Measurements from ENCODE around the gene SLC13A5.

The SLC13A5 gene

GRCh38 chr17:6683730-6684459, 29.3 kb downstream of the SLC13A5 start:
- DNase-seq = no peak
- H3K27me3 Mint-ChIP-seq = peaks cover 59% of the 10 kb centered on the region

GRCh38 chr17:6683081-6683684, 30.0 kb downstream of the SLC13A5 start:
- no peak for DNase-seq
- Mint-ChIP-seq H3K9me3 (no peaks in the 10 kb centered on the region), H3K36me3 (ENCODE audit: low read depth) (no peaks in the 10 kb centered on the region), H3K27me3 (peaks cover 66% of the 10 kb centered on the region), H3K4me1 (ENCODE audit: low read depth) (no peaks in the 10 kb centered on the region), H3K27ac (no peak overlapping the region), H3K4me3 (no peak overlapping the region)

More at GRCh38 chr17:6683730-6684459, 29.3 kb downstream of the SLC13A5 start:
- Mint-ChIP-seq H3K27ac (no peak overlapping the region), H3K9me3 (no peaks in the 10 kb centered on the region), H3K4me1 (ENCODE audit: low read depth) (no peaks in the 10 kb centered on the region), H3K4me3 (no peak overlapping the region), H3K36me3 (ENCODE audit: low read depth) (no peaks in the 10 kb centered on the region)

- Mint-ChIP-seq H3K27me3 (peaks cover 65% of the 10 kb centered on the region), H3K4me1 (ENCODE audit: low read depth) (peaks cover 6% of the 10 kb centered on the region), H3K4me3 (no peak overlapping the region), H3K27ac (no peak overlapping the region), H3K36me3 (ENCODE audit: low read depth) (no peaks in the 10 kb centered on the region), H3K9me3 (no peaks in the 10 kb centered on the region)
- no peak for DNase-seq
Measured at GRCh38 chr17:6682339-6682738, 30.8 kb downstream of the SLC13A5 start.

GRCh38 chr17:6681671-6682070, 31.5 kb downstream of the SLC13A5 start:
- no peaks in the 10 kb centered on the region for H3K36me3 Mint-ChIP-seq (ENCODE audit: low read depth)
- H3K27ac Mint-ChIP-seq = no peak overlapping the region
- H3K9me3 Mint-ChIP-seq = no peaks in the 10 kb centered on the region
- H3K27me3 Mint-ChIP-seq = peaks cover 58% of the 10 kb centered on the region
- DNase-seq = no peak
- peaks cover 9% of the 10 kb centered on the region for H3K4me1 Mint-ChIP-seq (ENCODE audit: low read depth)
- H3K4me3 Mint-ChIP-seq = no peak overlapping the region

GRCh38 chr17:6681176-6681575, 32.0 kb downstream of the SLC13A5 start:
- no peak for DNase-seq
- no peaks in the 10 kb centered on the region for H3K9me3 Mint-ChIP-seq
- peaks cover 9% of the 10 kb centered on the region for H3K4me1 Mint-ChIP-seq (ENCODE audit: low read depth)
- H3K36me3 Mint-ChIP-seq (ENCODE audit: low read depth) = no peaks in the 10 kb centered on the region
- no peak overlapping the region for H3K4me3 Mint-ChIP-seq
- peaks cover 56% of the 10 kb centered on the region for H3K27me3 Mint-ChIP-seq
- H3K27ac Mint-ChIP-seq = no peak overlapping the region

GRCh38 chr17:6679241-6679640, 33.9 kb downstream of the SLC13A5 start:
- Mint-ChIP-seq H3K27me3 (peaks cover 46% of the 10 kb centered on the region), H3K27ac (no peak overlapping the region), H3K4me1 (ENCODE audit: low read depth) (peaks cover 9% of the 10 kb centered on the region), H3K9me3 (no peaks in the 10 kb centered on the region), H3K36me3 (ENCODE audit: low read depth) (no peaks in the 10 kb centered on the region), H3K4me3 (no peak overlapping the region)
- DNase-seq = no peak

GRCh38 chr17:6677946-6678345, 35.2 kb downstream of the SLC13A5 start:
- no peak overlapping the region for H3K4me3 Mint-ChIP-seq
- peaks cover 9% of the 10 kb centered on the region for H3K4me1 Mint-ChIP-seq (ENCODE audit: low read depth)
- H3K27ac Mint-ChIP-seq = no peak overlapping the region
- H3K36me3 Mint-ChIP-seq (ENCODE audit: low read depth) = no peaks in the 10 kb centered on the region
- no peaks in the 10 kb centered on the region for H3K9me3 Mint-ChIP-seq
- H3K27me3 Mint-ChIP-seq = peaks cover 42% of the 10 kb centered on the region
- no peak for DNase-seq

- DNase-seq = no peak
- H3K4me3 Mint-ChIP-seq = no peak overlapping the region
- H3K9me3 Mint-ChIP-seq = no peaks in the 10 kb centered on the region
- peaks cover 9% of the 10 kb centered on the region for H3K4me1 Mint-ChIP-seq (ENCODE audit: low read depth)
- no peak overlapping the region for H3K27ac Mint-ChIP-seq
- no peaks in the 10 kb centered on the region for H3K36me3 Mint-ChIP-seq (ENCODE audit: low read depth)
- H3K27me3 Mint-ChIP-seq = peaks cover 38% of the 10 kb centered on the region
Measured at GRCh38 chr17:6677158-6677831, 35.9 kb downstream of the SLC13A5 start.

GRCh38 chr17:6676802-6677157, 36.4 kb downstream of the SLC13A5 start:
- Mint-ChIP-seq H3K4me1 (ENCODE audit: low read depth) (peaks cover 9% of the 10 kb centered on the region), H3K9me3 (no peaks in the 10 kb centered on the region), H3K27me3 (peaks cover 33% of the 10 kb centered on the region), H3K36me3 (ENCODE audit: low read depth) (no peaks in the 10 kb centered on the region), H3K27ac (no peak overlapping the region), H3K4me3 (no peak overlapping the region)
- no peak for DNase-seq

- Mint-ChIP-seq H3K4me3 (no peak overlapping the region), H3K36me3 (ENCODE audit: low read depth) (no peaks in the 10 kb centered on the region), H3K4me1 (ENCODE audit: low read depth) (peaks cover 9% of the 10 kb centered on the region), H3K27ac (no peak overlapping the region), H3K27me3 (peaks cover 23% of the 10 kb centered on the region), H3K9me3 (no peaks in the 10 kb centered on the region)
- no peak for DNase-seq
Measured at GRCh38 chr17:6675201-6675825, 37.9 kb downstream of the SLC13A5 start.

- peaks cover 9% of the 10 kb centered on the region for H3K4me1 Mint-ChIP-seq (ENCODE audit: low read depth)
- DNase-seq = no peak
- no peaks in the 10 kb centered on the region for H3K9me3 Mint-ChIP-seq
- no peaks in the 10 kb centered on the region for H3K36me3 Mint-ChIP-seq (ENCODE audit: low read depth)
- H3K27me3 Mint-ChIP-seq = peaks cover 18% of the 10 kb centered on the region
- H3K4me3 Mint-ChIP-seq = no peak overlapping the region
- H3K27ac Mint-ChIP-seq = no peak overlapping the region
Measured at GRCh38 chr17:6674586-6674985, 38.6 kb downstream of the SLC13A5 start.

GRCh38 chr17:6671431-6671830, 41.7 kb downstream of the SLC13A5 start:
- Mint-ChIP-seq H3K36me3 (ENCODE audit: low read depth) (no peaks in the 10 kb centered on the region), H3K27ac (no peak overlapping the region), H3K9me3 (no peaks in the 10 kb centered on the region), H3K4me3 (no peak overlapping the region), H3K4me1 (ENCODE audit: low read depth) (peaks cover 6% of the 10 kb centered on the region), H3K27me3 (no peaks in the 10 kb centered on the region)
- no peak for DNase-seq

- peaks cover 6% of the 10 kb centered on the region for H3K4me1 Mint-ChIP-seq (ENCODE audit: low read depth)
- no peak overlapping the region for H3K4me3 Mint-ChIP-seq
- DNase-seq = no peak
- no peaks in the 10 kb centered on the region for H3K36me3 Mint-ChIP-seq (ENCODE audit: low read depth)
- no peaks in the 10 kb centered on the region for H3K9me3 Mint-ChIP-seq
- no peaks in the 10 kb centered on the region for H3K27me3 Mint-ChIP-seq
- no peak overlapping the region for H3K27ac Mint-ChIP-seq
Measured at GRCh38 chr17:6670999-6671398, 42.2 kb downstream of the SLC13A5 start.

- Mint-ChIP-seq H3K9me3 (no peaks in the 10 kb centered on the region), H3K27ac (no peak overlapping the region), H3K4me1 (ENCODE audit: low read depth) (peaks cover 6% of the 10 kb centered on the region), H3K36me3 (ENCODE audit: low read depth) (no peaks in the 10 kb centered on the region), H3K4me3 (no peak overlapping the region), H3K27me3 (no peaks in the 10 kb centered on the region)
- DNase-seq = no peak
Measured at GRCh38 chr17:6670571-6670970, 42.6 kb downstream of the SLC13A5 start.

Data from activated T-cell treated with anti-CD3 and anti-CD28 coated beads, Interleukin-2, amount 50 U/mL, for 24 hours (primary cell).